PC-3 (cell line): ENCODE measurements around the gene PEX19. TPM values are rescaled to one million over a fixed set of nuclear protein-coding genes. Genes with fewer than 3 reads are reported as not detected.

Experiments
- ATAC-seq: fragments of 200-7000 bp; cut with Tn5 transposase; 2 replicates; pipeline ENCODE4 v1.9.1; 2020; ENCODE audit warnings: mild to moderate bottlenecking, moderate library complexity
- BruUV-seq: library from RNA; stranded (reverse); fragments of 400-500 nt; replicated peaks from 2 replicates; lab custom pipeline; 2021; lab: Mats Ljungman, UMichigan
- CTCF ChIA-PET: fragments of 300-600 bp; sonication (Branson Sonifier 250); formaldehyde crosslinking; loops from one replicate; lab custom pipeline; 2022; ENCODE audit warnings: antibody characterized with exemption; lab: Charles Lee
- POLR2A ChIA-PET: fragments of 300-600 bp; sonication (Branson Sonifier 250); formaldehyde crosslinking; loops from one replicate; lab custom pipeline; 2022; ENCODE audit warnings: antibody characterized with exemption; ENCODE audit not compliant: unreplicated experiment; lab: Charles Lee
- DNase-seq: peaks from one replicate; pipeline ENCODE4 v3.0.0-alpha.2; 2015
- H2AFZ ChIP-seq: fragments of 300-600 bp; sonication (generic); 2 replicates; pipeline ENCODE4 v1.6.0; 2016; ENCODE audit warnings: antibody characterized with exemption, low read length
- H3F3A ChIP-seq: fragments of 300-600 bp; sonication (generic); one replicate; pipeline ENCODE4 v1.6.0; 2017; ENCODE audit warnings: antibody characterized with exemption, low read length, control low read depth, mild to moderate bottlenecking; ENCODE audit not compliant: unreplicated experiment
- H3K27ac ChIP-seq: fragments of 300-600 bp; sonication (generic); 2 replicates; pipeline ENCODE4 v1.5.1; 2016; ENCODE audit warnings: mild to moderate bottlenecking, low read length
- H3K27me3 ChIP-seq: fragments of 300-600 bp; sonication (generic); 2 replicates; pipeline ENCODE4 v1.6.1; 2016; ENCODE audit warnings: low read length, mixed read lengths
- H3K36me3 ChIP-seq: fragments of 300-600 bp; sonication (generic); 2 replicates; pipeline ENCODE4 v1.6.1; 2016; ENCODE audit warnings: low read depth, mixed run types, low read length, mixed read lengths
- H3K4me1 ChIP-seq: fragments of 300-600 bp; sonication (generic); 2 replicates; pipeline ENCODE4 v1.5.1; 2016; ENCODE audit warnings: low read length; ENCODE audit not compliant: insufficient read depth
- H3K4me2 ChIP-seq: fragments of 300-600 bp; sonication (generic); 2 replicates; pipeline ENCODE4 v1.6.0; 2016; ENCODE audit warnings: low read length
- H3K4me3 ChIP-seq: fragments of 300-600 bp; sonication (generic); 2 replicates; pipeline ENCODE4 v1.5.1; 2016; ENCODE audit warnings: mild to moderate bottlenecking, low read length, mixed read lengths
- H3K79me2 ChIP-seq: fragments of 300-600 bp; sonication (generic); 2 replicates; pipeline ENCODE4 v1.6.1; 2017; ENCODE audit warnings: low read length, mixed read lengths
- H3K9ac ChIP-seq: fragments of 300-600 bp; sonication (generic); 2 replicates; pipeline ENCODE4 v1.6.0; 2016; ENCODE audit warnings: mild to moderate bottlenecking, low read length
- H3K9me2 ChIP-seq: fragments of 300-600 bp; sonication (generic); replicated peaks from 2 replicates; pipeline ENCODE4 v1.6.1; 2016; ENCODE audit warnings: mixed run types, low read length, mixed read lengths
- H3K9me3 ChIP-seq: fragments of 300-600 bp; sonication (generic); 2 replicates; pipeline ENCODE4 v1.6.1; 2016; ENCODE audit warnings: low read length, mixed read lengths
- H4K20me1 ChIP-seq: fragments of 300-600 bp; sonication (generic); 2 replicates; pipeline ENCODE4 v1.6.1; 2016; ENCODE audit warnings: low read length, mixed read lengths
- EZH2 ChIP-seq: fragments of 300-600 bp; sonication (generic); IDR thresholded peaks from one replicate; pipeline ENCODE4 v1.6.1; 2017; ENCODE audit warnings: antibody characterized with exemption, mild to moderate bottlenecking, low read length; ENCODE audit not compliant: unreplicated experiment
- EZH2phosphoT487 ChIP-seq: fragments of 300-600 bp; sonication (generic); IDR thresholded peaks from 2 replicates; pipeline ENCODE4 v1.6.1; 2018; ENCODE audit warnings: mild to moderate bottlenecking, antibody characterized with exemption, low read length, borderline replicate concordance
- intact Hi-C: fragments of 100-400 bp; cut with micrococcal nuclease; formaldehyde crosslinking; loops from 2 replicates; pipeline ENCODE4 v1.9.0; 2023
- total RNA-seq: library from RNA; depleted of rRNA; stranded (reverse); fragments of >200 nt; gene quantifications from 2 replicates; pipeline ENCODE4 v1.2.3, GENCODE V29; 2014
- TF ChIP-seq, protein P1 (sequence below): fragments of 300-600 bp; sonication (generic); conservative IDR thresholded peaks from 2 replicates; pipeline ENCODE4 v1.5.1; 2017; ENCODE audit warnings: antibody characterized with exemption, low read depth, mild to moderate bottlenecking, low read length

The PEX19 gene
- total RNA-seq, 1 experiment from 2014 or later, result 63.2 TPM

DNA sequence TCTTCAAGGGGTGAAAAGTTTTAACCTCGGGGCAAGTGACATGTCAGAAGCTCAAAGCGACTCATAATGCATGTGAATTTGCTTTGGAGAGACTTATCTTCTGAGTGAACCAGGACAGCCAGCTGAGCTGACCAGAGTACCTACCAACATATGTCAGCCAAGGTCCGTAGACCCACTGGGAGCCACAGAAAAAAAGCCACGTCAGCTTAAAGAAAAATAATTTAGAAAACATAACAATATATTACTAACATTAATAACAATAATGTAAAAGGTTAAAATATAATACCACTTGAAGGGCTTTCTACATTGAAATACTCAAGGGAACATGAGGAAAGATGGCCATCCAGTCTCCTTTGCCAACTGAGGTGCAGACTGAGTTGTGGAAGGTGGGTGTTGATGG lies 6.9 kb downstream of the PEX19 start:
- DNase-seq (no peak), ATAC-seq (no peak)
- POLR2A ChIA-PET, result no interaction called here
- no peak overlapping the region for H3K27ac ChIP-seq
- CTCF ChIA-PET, result no interaction called here
- H3K9ac ChIP-seq, result no peak overlapping the region
- H3K79me2 ChIP-seq, result peaks cover under 1% of the 10 kb centered on the region; the same call in 1 of the 2 replicates
- BruUV-seq, result no TSS peak
- TF ChIP-seq EZH2phosphoT487 (no peak), EZH2 (no peak)
- TF ChIP-seq, protein P1, sequence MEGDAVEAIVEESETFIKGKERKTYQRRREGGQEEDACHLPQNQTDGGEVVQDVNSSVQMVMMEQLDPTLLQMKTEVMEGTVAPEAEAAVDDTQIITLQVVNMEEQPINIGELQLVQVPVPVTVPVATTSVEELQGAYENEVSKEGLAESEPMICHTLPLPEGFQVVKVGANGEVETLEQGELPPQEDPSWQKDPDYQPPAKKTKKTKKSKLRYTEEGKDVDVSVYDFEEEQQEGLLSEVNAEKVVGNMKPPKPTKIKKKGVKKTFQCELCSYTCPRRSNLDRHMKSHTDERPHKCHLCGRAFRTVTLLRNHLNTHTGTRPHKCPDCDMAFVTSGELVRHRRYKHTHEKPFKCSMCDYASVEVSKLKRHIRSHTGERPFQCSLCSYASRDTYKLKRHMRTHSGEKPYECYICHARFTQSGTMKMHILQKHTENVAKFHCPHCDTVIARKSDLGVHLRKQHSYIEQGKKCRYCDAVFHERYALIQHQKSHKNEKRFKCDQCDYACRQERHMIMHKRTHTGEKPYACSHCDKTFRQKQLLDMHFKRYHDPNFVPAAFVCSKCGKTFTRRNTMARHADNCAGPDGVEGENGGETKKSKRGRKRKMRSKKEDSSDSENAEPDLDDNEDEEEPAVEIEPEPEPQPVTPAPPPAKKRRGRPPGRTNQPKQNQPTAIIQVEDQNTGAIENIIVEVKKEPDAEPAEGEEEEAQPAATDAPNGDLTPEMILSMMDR, result no peak
- no peaks in the 10 kb centered on the region for H3K27me3 ChIP-seq
- no peaks in the 10 kb centered on the region for H3K9me3 ChIP-seq
- no peak overlapping the region for H3K4me2 ChIP-seq
- H4K20me1 ChIP-seq, result no peaks in the 10 kb centered on the region
- H2AFZ ChIP-seq, result no peak overlapping the region
- H3K4me3 ChIP-seq, result no peak overlapping the region
- peaks cover 48% of the 10 kb centered on the region; the same call in 1 of the 2 replicates for H3K36me3 ChIP-seq
- no peaks in the 10 kb centered on the region for H3K4me1 ChIP-seq
- no peaks in the 10 kb centered on the region for H3K9me2 ChIP-seq
- no peaks in the 10 kb centered on the region for H3F3A ChIP-seq
- intact Hi-C loops, result no loop called here

DNA sequence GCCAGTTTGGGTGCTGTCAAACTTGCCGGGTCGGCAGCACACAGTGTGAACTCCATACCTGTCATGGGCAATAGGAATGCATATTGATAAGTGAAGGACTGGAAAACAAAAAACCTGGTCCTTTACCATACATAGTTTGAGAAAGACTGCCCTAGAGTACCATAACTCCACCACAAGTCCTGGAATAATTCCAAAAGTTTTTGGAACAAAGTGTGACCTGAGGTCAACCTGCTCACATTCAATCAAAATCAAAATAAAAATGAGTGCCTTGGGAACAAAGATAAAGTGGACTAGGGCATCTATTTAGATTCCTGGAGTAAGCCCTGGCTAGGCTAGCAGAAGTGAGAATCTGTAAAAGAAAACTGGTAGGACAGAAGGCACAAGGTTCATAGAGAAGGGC lies 7.6 kb downstream of the PEX19 start:
- ChIA-PET CTCF (no interaction called here), POLR2A (no interaction called here)
- Histone ChIP-seq H3K4me2 (no peak overlapping the region), H3K27ac (no peak overlapping the region), H3K9me2 (no peaks in the 10 kb centered on the region), H3K9ac (no peak overlapping the region), H4K20me1 (no peaks in the 10 kb centered on the region), H2AFZ (no peak overlapping the region), H3K4me3 (no peak overlapping the region), H3K9me3 (no peaks in the 10 kb centered on the region), H3K79me2 (no peaks in the 10 kb centered on the region), H3F3A (no peaks in the 10 kb centered on the region), H3K4me1 (no peaks in the 10 kb centered on the region), H3K36me3 (peaks cover 48% of the 10 kb centered on the region; the same call in 1 of the 2 replicates), H3K27me3 (no peaks in the 10 kb centered on the region)
- no peak for DNase-seq
- ATAC-seq, result no peak
- no TSS peak for BruUV-seq
- no peak for TF ChIP-seq EZH2
- TF ChIP-seq, protein P1, result no peak
- no peak for TF ChIP-seq EZH2phosphoT487
- intact Hi-C loops, result no loop called here

DNA sequence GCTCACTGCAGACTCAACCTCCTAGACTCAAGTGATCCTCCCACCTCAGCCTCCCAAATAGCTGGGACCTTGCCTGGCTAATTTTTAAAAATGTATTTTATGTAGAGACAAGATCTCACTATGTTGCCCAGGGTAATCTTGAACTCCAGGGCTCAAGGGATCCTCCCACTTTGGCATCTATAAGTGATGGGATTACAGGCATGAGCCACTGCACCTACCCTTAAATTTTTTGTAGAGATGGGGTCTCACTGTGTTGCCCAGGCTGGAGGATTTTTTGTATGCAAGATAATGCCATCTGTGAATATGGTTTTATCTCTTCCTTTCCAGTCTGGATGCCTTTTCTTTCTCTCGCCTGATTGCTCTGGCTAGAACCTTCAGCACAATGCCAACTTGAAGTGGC lies 13.9 kb downstream of the PEX19 start:
- Histone ChIP-seq H3K9ac (no peak overlapping the region), H3K9me2 (no peaks in the 10 kb centered on the region), H3K4me2 (no peak overlapping the region), H3K79me2 (no peaks in the 10 kb centered on the region), H4K20me1 (no peaks in the 10 kb centered on the region), H3F3A (no peaks in the 10 kb centered on the region), H2AFZ (no peak overlapping the region), H3K4me1 (no peaks in the 10 kb centered on the region), H3K9me3 (no peaks in the 10 kb centered on the region), H3K27me3 (no peaks in the 10 kb centered on the region), H3K36me3 (no peaks in the 10 kb centered on the region), H3K27ac (no peak overlapping the region), H3K4me3 (no peak overlapping the region)
- BruUV-seq, result no TSS peak
- ATAC-seq (no peak), DNase-seq (no peak)
- TF ChIP-seq, protein P1, result no peak
- TF ChIP-seq EZH2phosphoT487, result no peak
- POLR2A ChIA-PET, result no interaction called here
- intact Hi-C loops, result no loop called here
- CTCF ChIA-PET, result no interaction called here
